ENCODE measurements around the gene ACOX2.

Gene ACOX2

GRCh38 chr3:58536501-58537411 is at the start of gene ACOX2:
ACOX2 (minus strand) TSS chr3:58537190; CDS start chr3:58535106, 2,084 bp downstream.
- H3K4me1 Mint-ChIP-seq = peaks cover 13% of the 10 kb centered on the region
- H3K4me3 Mint-ChIP-seq = no peak within 1 kb of the TSS
- no peaks in the 10 kb centered on the region for H3K9me3 Mint-ChIP-seq
- H3K36me3 Mint-ChIP-seq = no peaks in the 10 kb centered on the region
- no peak within 1 kb of the TSS for H3K27ac Mint-ChIP-seq
- H3K27me3 Mint-ChIP-seq = no peaks in the 10 kb centered on the region

- peak overlapping the region; percentile 38 for H3K27ac Mint-ChIP-seq
- H3K36me3 Mint-ChIP-seq = peaks cover 2% of the 10 kb centered on the region
- peaks cover 12% of the 10 kb centered on the region for H3K4me1 Mint-ChIP-seq
- no peaks in the 10 kb centered on the region for H3K9me3 Mint-ChIP-seq
- H3K27me3 Mint-ChIP-seq = peaks cover 20% of the 10 kb centered on the region
- peak overlapping the region; percentile 94 for H3K4me3 Mint-ChIP-seq
Measured at GRCh38 chr3:58585994-58586393, 49.0 kb upstream of the ACOX2 start.

GRCh38 chr3:58585005-58585786 is 48.2 kb upstream of the ACOX2 start:
- Mint-ChIP-seq H3K36me3 (peaks cover 2% of the 10 kb centered on the region), H3K27me3 (peaks cover 20% of the 10 kb centered on the region), H3K27ac (no peak overlapping the region)

GRCh38 chr3:58584690-58585004 is 47.7 kb upstream of the ACOX2 start:
- Mint-ChIP-seq H3K27me3 (peaks cover 20% of the 10 kb centered on the region), H3K36me3 (peaks cover 2% of the 10 kb centered on the region), H3K4me1 (peaks cover 12% of the 10 kb centered on the region), H3K4me3 (peak overlapping the region; percentile 94), H3K27ac (no peak overlapping the region), H3K9me3 (no peaks in the 10 kb centered on the region)

More at GRCh38 chr3:58585005-58585786, 48.2 kb upstream of the ACOX2 start:
- Mint-ChIP-seq H3K4me3 (peak overlapping the region; percentile 94), H3K4me1 (peaks cover 12% of the 10 kb centered on the region), H3K9me3 (no peaks in the 10 kb centered on the region)

GRCh38 chr3:58581328-58582091 is 44.5 kb upstream of the ACOX2 start:
- Mint-ChIP-seq H3K4me3 (no peak overlapping the region), H3K9me3 (no peaks in the 10 kb centered on the region)

GRCh38 chr3:58580826-58581327 is 43.9 kb upstream of the ACOX2 start:
- Mint-ChIP-seq H3K4me1 (peaks cover 4% of the 10 kb centered on the region), H3K27me3 (peaks cover 6% of the 10 kb centered on the region), H3K9me3 (no peaks in the 10 kb centered on the region), H3K36me3 (no peaks in the 10 kb centered on the region), H3K27ac (no peak overlapping the region), H3K4me3 (no peak overlapping the region)

More at GRCh38 chr3:58581328-58582091, 44.5 kb upstream of the ACOX2 start:
- H3K4me1 Mint-ChIP-seq = peaks cover 10% of the 10 kb centered on the region
- H3K27ac Mint-ChIP-seq = peak overlapping the region; percentile 2
- H3K27me3 Mint-ChIP-seq = peaks cover 12% of the 10 kb centered on the region
- peaks cover 2% of the 10 kb centered on the region for H3K36me3 Mint-ChIP-seq

GRCh38 chr3:58578873-58579272 is 41.9 kb upstream of the ACOX2 start:
- no peaks in the 10 kb centered on the region for H3K9me3 Mint-ChIP-seq
- H3K4me1 Mint-ChIP-seq = no peaks in the 10 kb centered on the region
- H3K27ac Mint-ChIP-seq = no peak overlapping the region
- H3K4me3 Mint-ChIP-seq = no peak overlapping the region
- H3K27me3 Mint-ChIP-seq = no peaks in the 10 kb centered on the region
- no peaks in the 10 kb centered on the region for H3K36me3 Mint-ChIP-seq

GRCh38 chr3:58577269-58577821 is 40.4 kb upstream of the ACOX2 start, which contains the start of gene FAM107A:
FAM107A (minus strand) TSS chr3:58577391; CDS start chr3:58569860, 7,531 bp downstream.
- no peak within 1 kb of the TSS for H3K4me3 Mint-ChIP-seq
- H3K27ac Mint-ChIP-seq = no peak within 1 kb of the TSS
- no peaks in the 10 kb centered on the region for H3K4me1 Mint-ChIP-seq
- H3K9me3 Mint-ChIP-seq = no peaks in the 10 kb centered on the region
- no peaks in the 10 kb centered on the region for H3K36me3 Mint-ChIP-seq
- no peaks in the 10 kb centered on the region for H3K27me3 Mint-ChIP-seq

GRCh38 chr3:58576716-58577115 is 39.7 kb upstream of the ACOX2 start:
- no peaks in the 10 kb centered on the region for H3K27me3 Mint-ChIP-seq
- no peak overlapping the region for H3K27ac Mint-ChIP-seq
- no peaks in the 10 kb centered on the region for H3K36me3 Mint-ChIP-seq
- H3K9me3 Mint-ChIP-seq = no peaks in the 10 kb centered on the region
- H3K4me1 Mint-ChIP-seq = no peaks in the 10 kb centered on the region
- H3K4me3 Mint-ChIP-seq = no peak overlapping the region

- Mint-ChIP-seq H3K27ac (no peak overlapping the region), H3K4me1 (no peaks in the 10 kb centered on the region), H3K9me3 (no peaks in the 10 kb centered on the region), H3K4me3 (no peak overlapping the region), H3K36me3 (no peaks in the 10 kb centered on the region), H3K27me3 (no peaks in the 10 kb centered on the region)
Measured at GRCh38 chr3:58575971-58576652, 39.1 kb upstream of the ACOX2 start.

- Mint-ChIP-seq H3K4me1 (no peaks in the 10 kb centered on the region), H3K27ac (no peak overlapping the region), H3K4me3 (no peak overlapping the region), H3K36me3 (no peaks in the 10 kb centered on the region), H3K27me3 (no peaks in the 10 kb centered on the region), H3K9me3 (no peaks in the 10 kb centered on the region)
Measured at GRCh38 chr3:58574682-58575081, 37.7 kb upstream of the ACOX2 start.

GRCh38 chr3:58574106-58574505 is 37.1 kb upstream of the ACOX2 start:
- no peak overlapping the region for H3K27ac Mint-ChIP-seq
- peaks cover under 1% of the 10 kb centered on the region for H3K4me1 Mint-ChIP-seq

GRCh38 chr3:58573640-58574039 is 36.6 kb upstream of the ACOX2 start:
- Mint-ChIP-seq H3K27ac (no peak overlapping the region), H3K27me3 (no peaks in the 10 kb centered on the region), H3K4me1 (peaks cover 5% of the 10 kb centered on the region), H3K4me3 (no peak overlapping the region), H3K9me3 (no peaks in the 10 kb centered on the region), H3K36me3 (no peaks in the 10 kb centered on the region)

More at GRCh38 chr3:58574106-58574505, 37.1 kb upstream of the ACOX2 start:
- no peaks in the 10 kb centered on the region for H3K9me3 Mint-ChIP-seq
- no peak overlapping the region for H3K4me3 Mint-ChIP-seq
- no peaks in the 10 kb centered on the region for H3K36me3 Mint-ChIP-seq
- no peaks in the 10 kb centered on the region for H3K27me3 Mint-ChIP-seq

GRCh38 chr3:58572634-58573230 is 35.7 kb upstream of the ACOX2 start:
- no peak overlapping the region for H3K27ac Mint-ChIP-seq
- H3K4me1 Mint-ChIP-seq = peaks cover 7% of the 10 kb centered on the region
- H3K27me3 Mint-ChIP-seq = no peaks in the 10 kb centered on the region
- H3K36me3 Mint-ChIP-seq = no peaks in the 10 kb centered on the region
- H3K4me3 Mint-ChIP-seq = no peak overlapping the region
- H3K9me3 Mint-ChIP-seq = no peaks in the 10 kb centered on the region
